Nephron (organoid): ENCODE measurements around the gene THADA.
A peak's percentile ranks its signal among the peaks of the same experiment; 100 is the strongest.

ENCODE experiments used
- H3K27ac Mint-ChIP-seq, 3 experiments: 2 replicates each; pipeline ENCODE4 v1.8.0; 2020; ENCODE audit warnings: mixed read lengths in 3 of 3, mild to moderate bottlenecking in 2 of 3, moderate library complexity in 1 of 3
- H3K27me3 Mint-ChIP-seq: 2 replicates; pipeline ENCODE4 v1.8.0; 2021; ENCODE audit warnings: low read depth, mild to moderate bottlenecking, moderate library complexity, mixed read lengths
- H3K36me3 Mint-ChIP-seq: 2 replicates; pipeline ENCODE4 v1.8.0; 2020; ENCODE audit warnings: low read depth, mixed read lengths
- H3K4me1 Mint-ChIP-seq: 2 replicates; pipeline ENCODE4 v1.8.0; 2020; ENCODE audit warnings: mixed read lengths
- H3K4me3 Mint-ChIP-seq, 3 experiments: 2 replicates each; pipeline ENCODE4 v1.8.0; 2020; ENCODE audit warnings: mild to moderate bottlenecking in 3 of 3, mixed read lengths in 3 of 3, moderate library complexity in 2 of 3
- H3K9me3 Mint-ChIP-seq: 2 replicates; pipeline ENCODE4 v1.8.0; 2020; ENCODE audit warnings: mixed read lengths
- CTCF ChIP-seq, 3 experiments: fragments of 200-600 bp; sonication (generic); IDR thresholded peaks; one replicate each; pipeline ENCODE4 v1.5.0; 2021; ENCODE audit warnings: antibody characterized with exemption in 3 of 3; ENCODE audit not compliant: unreplicated experiment in 3 of 3

THADA gene

GRCh38 chr2:43444989-43445645 is 150.7 kb downstream of the THADA start:
- Mint-ChIP-seq H3K27ac (peak overlapping the region; percentile 85 to 89 (median 85)), H3K36me3 (peaks cover 21% of the 10 kb centered on the region), H3K9me3 (peaks cover 8% of the 10 kb centered on the region), H3K4me3 (no peak overlapping the region), H3K4me1 (peaks cover 46% of the 10 kb centered on the region), H3K27me3 (no peaks in the 10 kb centered on the region)
- no peak for TF ChIP-seq CTCF (IDR thresholded peaks at IDR 0.05; ENCODE audit: unreplicated experiment in 3 of 3)

- Mint-ChIP-seq H3K27ac (peak overlapping the region; percentile 85 to 89 (median 85)), H3K36me3 (peaks cover 5% of the 10 kb centered on the region), H3K9me3 (no peaks in the 10 kb centered on the region), H3K27me3 (no peaks in the 10 kb centered on the region), H3K4me3 (no peak overlapping the region), H3K4me1 (peaks cover 38% of the 10 kb centered on the region)
- TF ChIP-seq CTCF (IDR thresholded peaks at IDR 0.05; ENCODE audit: unreplicated experiment in 3 of 3), result no peak
Observed at GRCh38 chr2:43443282-43443681, 152.6 kb downstream of the THADA start.

GRCh38 chr2:43441195-43441594 is 154.6 kb downstream of the THADA start:
- Mint-ChIP-seq H3K4me1 (peaks cover 40% of the 10 kb centered on the region), H3K27me3 (no peaks in the 10 kb centered on the region), H3K9me3 (no peaks in the 10 kb centered on the region), H3K27ac (peak overlapping the region; percentile 54 to 89 (median 85)), H3K4me3 (no peak overlapping the region), H3K36me3 (no peaks in the 10 kb centered on the region)
- TF ChIP-seq CTCF (IDR thresholded peaks at IDR 0.05; ENCODE audit: unreplicated experiment in 3 of 3), result no peak

- peaks cover under 1% of the 10 kb centered on the region for H3K36me3 Mint-ChIP-seq
- H3K27me3 Mint-ChIP-seq, result no peaks in the 10 kb centered on the region
- H3K4me1 Mint-ChIP-seq, result peaks cover 34% of the 10 kb centered on the region
- no peaks in the 10 kb centered on the region for H3K9me3 Mint-ChIP-seq
- no peak overlapping the region for H3K4me3 Mint-ChIP-seq
- H3K27ac Mint-ChIP-seq, result peak overlapping the region; percentile 54 to 89 (median 79)
- TF ChIP-seq CTCF (IDR thresholded peaks at IDR 0.05; ENCODE audit: unreplicated experiment in 3 of 3), result no peak
Observed at GRCh38 chr2:43438858-43439655, 156.8 kb downstream of the THADA start.

- H3K9me3 Mint-ChIP-seq, result no peaks in the 10 kb centered on the region
- no peak overlapping the region for H3K27ac Mint-ChIP-seq
- TF ChIP-seq CTCF (IDR thresholded peaks at IDR 0.05; ENCODE audit: unreplicated experiment in 3 of 3), result no peak
- peaks cover 33% of the 10 kb centered on the region for H3K4me1 Mint-ChIP-seq
- H3K4me3 Mint-ChIP-seq, result no peak overlapping the region
- no peaks in the 10 kb centered on the region for H3K27me3 Mint-ChIP-seq
- H3K36me3 Mint-ChIP-seq, result peaks cover 4% of the 10 kb centered on the region
Observed at GRCh38 chr2:43438342-43438741, 157.5 kb downstream of the THADA start.
